T1000 (cell line): ENCODE data around the gene KRTAP5-6.

Source experiments
- DNase-seq: peaks from one replicate; lab custom pipeline; 2025; ENCODE audit warnings: mixed read lengths; lab: John Stamatoyannopoulos, UW

KRTAP5-6 gene

DNA sequence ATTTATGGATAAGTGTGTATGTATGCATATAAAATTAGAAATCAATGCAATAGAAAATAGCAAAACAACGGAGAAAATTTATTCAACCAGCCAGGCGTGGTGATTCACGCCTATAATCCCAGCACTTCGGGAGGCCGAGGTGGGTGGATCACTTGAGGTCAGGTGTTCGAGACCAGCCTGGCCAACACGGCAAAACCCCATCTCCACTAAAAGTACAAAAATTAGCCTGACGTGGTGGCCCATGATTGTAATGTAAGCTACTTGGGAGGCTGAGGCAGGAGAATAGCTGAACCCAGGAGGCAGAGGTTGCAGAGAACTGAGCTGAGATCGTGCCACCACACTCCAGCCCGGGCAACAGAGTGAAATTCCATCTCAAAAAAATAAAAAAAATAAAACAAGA, 5.5 kb downstream of the KRTAP5-6 start:
- DNase-seq, result no peak

DNA sequence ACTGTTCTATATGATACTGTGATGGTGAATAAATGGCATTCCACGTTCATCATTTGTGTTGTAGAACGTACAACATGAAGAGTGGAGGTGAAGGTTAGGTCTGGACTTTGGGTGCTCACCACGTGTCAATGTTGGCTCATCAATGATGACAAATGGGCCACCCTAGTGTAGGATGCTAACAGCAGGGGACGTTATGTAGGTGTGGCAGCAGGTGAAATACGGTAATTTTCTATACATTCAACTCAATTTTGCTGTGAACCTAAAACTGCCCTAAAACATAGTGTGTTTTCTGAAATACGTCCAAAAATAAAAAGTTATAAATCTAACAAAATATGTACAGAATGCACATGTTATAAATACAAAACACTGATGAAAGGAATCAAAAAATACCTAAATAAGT, 6.2 kb downstream of the KRTAP5-6 start:
- no peak for DNase-seq

DNA sequence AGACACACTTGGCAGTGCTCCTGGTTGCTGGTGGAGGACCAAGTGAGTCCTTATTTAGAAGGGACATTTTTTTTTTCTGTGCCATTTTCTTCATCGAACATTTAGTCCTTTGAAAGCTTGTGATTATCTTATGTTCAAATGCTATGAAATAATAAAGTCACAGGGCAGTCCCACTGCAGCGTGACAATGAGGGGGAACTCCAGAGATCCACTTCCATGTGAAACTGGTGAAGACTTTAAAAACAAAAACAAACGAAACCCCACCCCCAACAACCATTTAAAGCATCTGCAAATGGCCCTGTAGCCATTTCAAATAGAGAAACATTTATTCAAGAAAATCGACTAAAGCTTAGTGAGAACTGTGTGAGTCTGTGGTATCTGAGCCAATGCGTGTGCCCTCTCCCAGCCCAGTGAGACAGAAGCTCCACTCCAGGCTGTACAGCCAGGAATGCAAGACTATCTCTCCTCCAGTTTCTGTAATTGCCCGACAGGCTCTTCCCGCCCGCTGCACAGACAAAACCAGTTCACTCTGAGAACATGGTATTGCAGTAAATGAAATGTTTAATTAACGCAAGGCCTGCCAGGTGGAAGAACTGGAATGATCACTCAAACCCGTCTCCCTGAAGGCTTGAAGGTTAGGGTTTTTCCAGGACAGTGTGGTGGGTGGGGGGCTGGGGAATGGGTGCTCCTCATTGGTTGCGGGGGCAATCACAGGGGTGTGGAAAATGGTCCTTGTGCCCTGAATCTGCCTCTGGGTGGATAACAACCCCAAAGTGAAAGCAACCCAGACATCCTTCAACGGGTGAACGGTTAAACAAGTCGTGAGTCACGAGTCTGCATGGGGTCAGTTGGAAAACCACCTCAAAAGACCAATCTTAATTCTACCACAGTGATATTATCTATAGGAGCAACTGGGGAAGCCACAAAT, 8.4 kb downstream of the KRTAP5-6 start:
- no peak for DNase-seq

DNA sequence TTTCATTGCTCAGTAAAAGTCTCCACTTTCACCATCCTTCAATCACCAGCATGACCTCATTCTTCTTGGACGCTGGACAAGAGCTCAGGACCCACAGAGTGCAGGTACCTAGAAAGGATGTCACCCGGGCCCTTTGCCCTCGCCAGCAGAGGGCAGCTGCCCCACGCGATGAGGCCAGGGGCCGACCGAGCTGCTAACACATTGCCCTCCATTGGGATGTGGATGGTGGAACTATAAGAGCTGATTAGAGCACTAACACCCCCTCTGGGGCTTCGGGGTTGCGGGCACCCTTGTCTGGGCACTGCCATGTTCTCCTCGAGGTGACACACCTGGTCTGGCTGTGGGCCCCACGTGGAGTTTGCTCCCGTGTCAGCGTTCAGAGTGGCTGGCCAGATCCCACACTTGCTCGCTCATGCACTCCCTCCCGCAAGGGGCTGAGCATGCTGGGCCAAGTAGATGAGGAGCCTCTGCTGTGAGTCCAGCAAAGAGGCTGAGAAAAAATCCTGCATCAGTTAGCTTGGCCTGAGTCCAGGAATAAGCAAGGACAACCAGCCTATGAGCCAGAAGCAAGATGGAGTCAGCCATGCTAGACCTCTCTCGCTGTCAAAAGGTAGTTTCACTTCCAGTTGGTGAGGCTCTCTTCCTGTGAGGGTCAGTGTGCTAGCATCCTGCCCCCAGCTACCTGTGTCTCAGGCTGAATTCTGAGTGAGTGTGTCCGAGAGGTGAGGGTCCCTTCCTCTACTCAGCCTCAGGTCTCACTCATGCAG, 9.8 kb downstream of the KRTAP5-6 start:
- DNase-seq, result no peak

DNA sequence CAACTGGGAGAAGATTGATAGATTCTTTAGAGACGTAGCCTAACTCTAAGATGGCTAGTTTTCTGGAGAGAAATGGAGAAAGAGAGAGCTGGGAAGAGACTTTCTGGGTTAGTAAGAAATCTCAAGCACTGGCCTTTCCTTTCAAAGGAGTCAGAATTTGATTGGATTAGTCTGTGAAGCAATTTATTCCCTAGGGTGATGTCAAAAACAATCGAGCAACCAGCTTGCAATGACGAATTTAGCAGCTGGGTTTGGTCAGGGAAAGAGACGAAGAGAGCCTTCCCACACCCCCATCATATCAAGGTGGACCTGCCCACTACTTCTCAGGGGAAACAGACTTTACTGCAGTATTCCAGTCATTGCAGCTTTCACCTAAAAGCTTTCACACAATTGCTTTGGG, 10.8 kb downstream of the KRTAP5-6 start:
- no peak for DNase-seq

DNA sequence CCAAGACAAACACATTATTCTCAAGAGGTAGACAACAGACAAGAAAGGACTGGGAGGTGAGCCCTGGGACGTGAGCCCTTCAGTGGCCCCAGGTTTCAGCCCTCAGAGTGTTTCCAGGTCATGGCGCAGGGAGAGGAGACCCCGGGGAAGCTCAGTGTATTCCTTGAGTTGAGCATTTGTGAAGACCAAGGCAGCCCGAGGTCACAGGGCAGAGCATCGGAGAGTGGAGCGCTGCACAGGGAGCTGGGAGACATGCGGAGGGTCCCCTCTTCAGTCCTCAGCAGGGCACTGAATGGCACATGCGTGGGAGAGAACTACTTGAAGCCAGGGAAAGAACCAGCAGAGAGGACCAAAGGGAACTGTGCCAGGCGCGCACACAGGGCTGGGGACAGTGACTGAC, 11.7 kb downstream of the KRTAP5-6 start:
- DNase-seq, result no peak

DNA sequence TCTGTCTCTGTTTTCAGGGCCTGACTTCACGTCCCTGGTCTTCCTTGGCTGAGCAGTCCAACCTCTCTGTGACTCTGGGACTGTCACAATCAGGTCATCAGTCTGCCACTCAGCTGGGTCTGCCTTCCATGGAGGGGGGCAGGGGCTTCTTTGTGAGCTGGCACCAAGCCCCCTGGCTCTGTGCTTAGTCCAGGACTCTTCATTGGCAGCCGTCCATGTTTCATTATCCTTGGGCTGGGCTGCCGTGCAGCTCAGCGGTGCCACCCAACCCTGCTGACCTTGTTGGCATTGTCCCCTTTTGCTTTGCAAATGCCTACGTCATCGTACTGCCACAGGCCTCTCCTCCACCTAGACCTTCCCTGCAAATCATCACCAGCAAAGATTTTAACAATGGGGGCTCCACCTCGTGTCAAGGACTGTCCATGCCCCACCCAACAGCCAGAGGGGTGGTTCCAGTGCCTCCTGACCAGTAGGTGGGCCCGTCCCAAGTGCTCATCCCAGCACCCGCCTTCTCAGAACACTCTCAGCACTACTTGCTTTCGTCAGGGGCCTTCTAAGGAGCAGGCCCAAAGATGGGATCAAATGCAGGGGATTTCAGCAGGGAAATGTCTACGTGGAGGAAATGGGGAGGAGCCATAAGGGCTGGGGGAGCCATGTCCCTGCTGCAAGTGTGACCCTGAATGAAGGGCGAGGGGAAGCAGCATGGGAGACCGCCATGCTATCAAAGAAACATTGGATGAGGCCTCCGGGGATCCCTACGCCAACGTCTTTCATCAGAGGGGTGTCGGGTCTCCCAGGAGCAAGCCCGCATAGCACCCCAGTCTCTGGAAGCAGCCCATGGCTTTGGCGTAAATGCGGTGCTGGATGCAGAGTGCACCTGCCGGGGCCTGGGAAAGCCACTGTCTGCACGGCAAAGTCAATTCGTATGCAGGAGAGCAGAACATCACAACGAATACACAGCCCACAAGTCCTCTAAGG, 18.2 kb downstream of the KRTAP5-6 start:
- no peak for DNase-seq

DNA sequence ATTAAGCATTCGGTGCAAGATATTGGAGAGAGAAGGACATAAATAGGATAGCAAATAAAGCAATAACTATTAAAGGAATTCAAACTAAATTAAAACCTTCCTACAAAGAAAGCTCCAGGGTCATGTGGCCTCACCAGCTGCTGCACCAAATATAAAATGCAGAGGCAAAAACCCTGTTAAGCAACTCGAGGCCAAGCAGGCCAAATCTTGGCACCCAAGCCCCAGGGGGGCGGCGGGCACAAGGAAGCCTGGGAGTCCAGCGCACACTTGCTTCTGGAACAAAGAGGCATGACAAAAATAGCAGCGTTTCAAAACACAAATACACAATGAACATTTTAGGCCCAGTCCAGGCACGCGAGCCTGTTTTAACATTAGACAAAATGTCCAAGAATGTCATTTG, 20.8 kb downstream of the KRTAP5-6 start:
- DNase-seq, result no peak

DNA sequence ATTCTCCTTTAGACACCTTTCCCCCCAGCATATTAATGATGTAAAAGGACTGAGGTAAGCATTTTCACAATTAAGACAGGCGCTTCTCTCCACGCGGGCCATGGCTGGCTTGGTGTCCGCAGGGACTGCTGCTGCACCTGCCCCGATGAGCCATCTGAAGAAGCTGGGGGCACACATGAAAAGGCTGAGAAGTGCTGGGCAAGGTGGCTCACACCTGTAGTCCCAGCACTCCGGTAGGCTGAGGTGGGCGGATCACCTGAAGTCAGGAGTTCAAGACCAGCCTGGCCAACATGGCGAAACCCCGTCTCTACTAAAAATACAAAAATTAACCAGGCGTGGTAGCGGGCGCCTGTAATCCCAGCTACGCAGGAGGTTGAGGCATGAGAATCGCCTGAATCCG, 21.3 kb downstream of the KRTAP5-6 start:
- no peak for DNase-seq

DNA sequence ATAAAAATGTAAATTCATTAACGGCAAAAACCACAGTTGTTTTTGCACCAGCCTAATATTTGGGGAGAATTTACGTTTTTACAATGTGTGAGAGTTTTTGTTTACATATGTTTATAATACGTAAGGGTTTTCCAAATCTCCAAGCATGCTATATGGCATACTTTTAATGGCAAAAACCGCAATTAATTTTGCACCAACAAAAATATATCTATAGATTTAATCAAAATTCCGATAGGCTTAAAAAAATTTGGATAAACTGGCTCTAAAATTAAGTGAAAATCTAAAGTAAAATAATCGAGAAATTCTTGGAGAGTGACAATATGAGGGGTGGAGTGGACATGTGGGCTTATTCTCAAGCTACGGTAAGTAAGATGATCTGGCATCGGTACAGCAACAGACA, 22.8 kb downstream of the KRTAP5-6 start:
- DNase-seq, result no peak

DNA sequence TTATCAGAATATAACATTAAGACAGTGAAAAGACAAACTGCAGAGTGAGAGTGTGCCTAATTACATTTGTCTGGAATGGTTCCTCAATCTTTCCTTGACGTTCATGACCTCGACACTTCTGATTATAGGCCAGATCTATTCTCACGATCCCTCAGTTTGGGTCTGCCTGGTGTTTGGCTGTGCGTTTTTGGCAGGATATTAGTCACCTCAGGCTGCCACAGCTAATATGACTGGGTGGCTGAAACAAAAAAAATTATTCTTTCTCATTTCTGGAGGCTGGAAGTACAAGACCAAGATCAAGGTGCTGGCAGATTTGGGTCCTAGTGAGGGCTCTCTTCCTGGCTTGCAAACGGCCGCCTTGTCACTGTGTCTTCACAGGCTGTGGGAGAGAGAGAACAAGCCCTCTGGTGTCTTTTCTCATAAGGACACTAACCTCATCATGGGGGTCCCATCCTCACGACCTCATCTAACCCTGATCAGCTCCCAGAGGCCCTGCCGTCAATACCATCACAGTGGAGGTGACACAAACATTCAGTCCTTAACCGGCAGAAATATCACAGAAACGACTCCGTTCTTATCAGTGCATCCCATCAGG, 30.2 kb downstream of the KRTAP5-6 start:
- DNase-seq, result no peak

DNA sequence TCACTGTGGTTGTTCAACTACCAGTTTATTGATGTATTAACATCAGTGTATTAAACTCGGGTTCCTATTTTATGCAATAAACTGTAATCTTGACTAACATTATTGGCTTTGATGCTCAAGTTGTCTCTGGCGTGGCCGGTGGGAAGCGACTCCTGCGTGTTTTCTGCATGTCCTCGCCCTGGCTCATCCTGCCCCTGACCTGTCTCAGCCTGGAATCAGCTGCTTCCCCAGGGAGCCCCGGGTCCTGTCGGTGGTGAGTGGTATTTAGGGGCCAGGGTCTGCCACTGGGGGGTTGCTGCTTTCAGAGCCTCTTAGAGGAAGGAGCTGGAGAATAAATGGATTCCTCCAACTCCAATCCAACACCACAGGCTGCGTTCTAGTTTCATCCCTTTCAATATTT, 30.9 kb downstream of the KRTAP5-6 start:
- DNase-seq, result no peak

DNA sequence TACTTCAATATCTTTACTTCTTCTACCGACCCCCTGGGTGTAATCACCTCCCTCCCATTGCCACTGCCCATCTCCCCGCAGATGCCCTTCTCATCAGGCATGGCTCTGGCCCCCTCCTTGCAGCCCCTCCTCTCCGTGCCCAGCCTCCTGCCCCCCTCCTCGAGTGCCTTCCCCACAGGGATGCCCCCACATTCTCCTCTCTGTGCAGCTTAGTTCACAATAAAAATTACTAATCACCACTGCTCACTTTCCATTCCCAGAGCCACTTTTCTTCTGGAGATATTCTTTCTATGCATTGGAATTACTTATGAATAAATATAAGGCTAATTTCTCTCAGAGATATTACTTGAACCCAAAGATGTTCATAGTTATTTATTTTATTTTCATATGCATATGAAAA, 31.3 kb downstream of the KRTAP5-6 start:
- no peak for DNase-seq

DNA sequence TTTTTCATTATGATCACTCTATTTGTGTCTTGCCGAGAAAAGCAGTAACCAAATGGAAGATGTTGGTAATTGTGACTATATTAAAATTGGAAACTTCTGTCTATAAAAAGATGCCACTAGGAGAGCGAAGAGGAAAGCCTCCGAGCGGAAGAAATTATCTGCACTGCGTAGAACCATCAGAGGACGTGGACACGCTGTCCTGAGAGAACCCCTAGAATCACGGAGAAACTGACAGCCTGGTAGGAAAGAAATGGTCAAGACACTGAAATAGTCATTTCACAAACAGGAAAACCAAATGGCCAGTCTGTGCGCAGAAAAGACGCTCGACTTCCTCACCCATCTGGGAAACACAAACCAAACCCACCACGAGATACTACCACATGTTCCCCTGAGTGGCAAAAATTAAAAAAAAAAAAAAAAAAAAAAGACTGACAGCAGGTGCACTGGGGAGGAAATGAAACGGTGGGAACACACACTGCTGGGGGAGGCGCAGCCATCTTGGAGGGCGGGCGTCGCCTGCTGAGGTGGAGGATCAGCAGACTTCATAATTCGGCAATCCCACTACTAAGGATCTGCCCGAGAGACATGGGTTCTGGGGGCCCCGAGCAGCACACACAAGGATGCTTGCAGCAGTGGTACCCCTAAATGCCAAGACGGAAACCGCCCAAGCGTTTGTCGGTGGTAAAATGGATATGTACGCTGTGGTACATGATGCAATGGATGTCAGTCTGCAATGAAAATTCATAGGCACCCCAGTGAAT, 32.1 kb downstream of the KRTAP5-6 start:
- DNase-seq, result no peak

DNA sequence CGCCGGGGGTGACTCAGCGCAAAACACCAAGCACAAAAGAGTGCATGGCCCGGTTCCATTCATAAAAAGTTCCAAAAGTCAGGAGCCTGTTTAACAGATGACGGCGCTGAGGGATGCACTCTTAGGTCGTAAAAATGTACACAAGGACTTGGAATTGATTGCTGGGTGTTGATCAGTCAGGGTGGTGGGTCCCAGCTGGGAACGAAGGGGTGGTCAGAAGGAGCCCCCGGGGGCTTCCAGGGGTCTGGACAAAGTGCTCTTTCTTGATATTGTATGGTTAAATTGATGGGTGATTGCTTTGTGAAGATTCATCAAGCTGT, 32.7 kb downstream of the KRTAP5-6 start:
- no peak for DNase-seq

DNA sequence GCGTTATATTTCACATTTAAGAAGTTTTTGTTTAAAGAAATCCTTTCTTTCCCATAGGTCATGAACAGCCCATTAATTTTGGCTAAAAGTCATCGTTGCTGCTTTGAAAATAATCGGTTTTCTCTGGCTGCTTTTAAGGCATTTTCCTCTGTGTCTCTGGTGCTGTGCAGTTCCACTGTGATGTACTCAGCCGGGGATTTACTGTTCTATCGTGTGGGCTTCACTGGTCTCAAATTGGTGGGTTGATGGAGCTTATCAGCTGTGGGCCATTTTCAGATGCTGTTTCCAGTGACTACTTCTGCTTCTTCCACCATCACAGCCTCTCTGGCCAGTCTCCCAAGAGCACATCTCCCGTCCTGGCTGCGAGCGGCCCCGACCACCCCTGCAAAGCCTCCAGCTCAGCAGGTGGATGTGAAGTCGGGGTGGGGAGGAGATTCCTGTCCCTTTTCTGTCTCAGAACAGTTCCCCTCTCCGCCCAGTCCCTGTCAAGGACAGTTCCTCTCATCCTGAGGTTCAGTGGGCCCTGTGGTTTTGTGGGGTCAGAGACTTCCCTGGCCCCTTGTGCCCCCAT, 33.1 kb downstream of the KRTAP5-6 start:
- no peak for DNase-seq

DNA sequence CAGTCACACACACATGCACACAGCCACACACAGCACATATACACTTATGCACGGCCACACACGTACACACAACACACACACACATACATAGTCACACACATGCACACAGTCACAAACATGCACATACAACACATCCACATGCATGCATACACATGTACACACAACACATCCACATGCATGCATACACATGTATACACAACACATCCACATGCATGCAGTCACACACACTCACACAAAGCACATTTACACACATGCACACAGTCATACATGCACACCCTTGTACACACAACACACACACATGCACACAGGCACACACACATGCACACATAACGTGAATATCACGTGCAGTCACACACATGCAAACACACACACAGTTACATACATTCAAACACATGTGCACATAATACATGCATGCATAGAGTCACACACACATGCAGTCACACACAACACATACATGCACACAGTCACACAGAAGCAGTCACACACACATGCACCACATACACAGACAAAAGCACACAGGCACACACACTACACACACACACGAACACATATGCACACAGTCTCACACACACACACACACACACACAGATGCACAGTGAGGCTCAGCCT, 34.6 kb downstream of the KRTAP5-6 start:
- no peak for DNase-seq

DNA sequence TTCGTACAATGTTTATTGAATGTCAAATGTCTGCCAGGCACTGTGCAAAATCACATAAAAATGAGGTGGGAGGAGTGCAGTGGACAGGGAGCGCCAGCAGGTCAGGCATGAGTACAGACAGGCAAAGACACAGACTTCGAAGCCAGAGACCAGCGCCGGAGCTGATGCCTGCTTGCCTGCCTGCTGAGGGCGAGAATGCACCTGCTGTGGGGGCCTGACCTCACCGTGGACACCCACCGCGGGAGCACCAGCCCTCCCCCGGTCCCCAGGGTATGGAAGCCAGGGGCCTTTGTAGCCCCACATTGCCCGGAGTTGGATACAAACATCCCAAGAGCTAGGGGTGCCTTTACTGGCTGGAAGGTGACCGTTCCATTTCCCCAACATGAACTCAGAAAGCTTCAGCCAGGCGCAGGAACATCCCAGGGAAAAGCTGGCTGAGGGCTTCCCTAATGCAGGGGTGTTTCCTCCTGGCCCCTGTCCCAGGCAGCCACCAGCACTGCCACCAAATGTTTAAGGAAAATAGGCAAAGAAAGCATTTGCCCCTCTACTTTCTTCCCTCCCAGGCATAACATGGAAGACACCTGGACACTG, 35.5 kb downstream of the KRTAP5-6 start:
- no peak for DNase-seq

DNA sequence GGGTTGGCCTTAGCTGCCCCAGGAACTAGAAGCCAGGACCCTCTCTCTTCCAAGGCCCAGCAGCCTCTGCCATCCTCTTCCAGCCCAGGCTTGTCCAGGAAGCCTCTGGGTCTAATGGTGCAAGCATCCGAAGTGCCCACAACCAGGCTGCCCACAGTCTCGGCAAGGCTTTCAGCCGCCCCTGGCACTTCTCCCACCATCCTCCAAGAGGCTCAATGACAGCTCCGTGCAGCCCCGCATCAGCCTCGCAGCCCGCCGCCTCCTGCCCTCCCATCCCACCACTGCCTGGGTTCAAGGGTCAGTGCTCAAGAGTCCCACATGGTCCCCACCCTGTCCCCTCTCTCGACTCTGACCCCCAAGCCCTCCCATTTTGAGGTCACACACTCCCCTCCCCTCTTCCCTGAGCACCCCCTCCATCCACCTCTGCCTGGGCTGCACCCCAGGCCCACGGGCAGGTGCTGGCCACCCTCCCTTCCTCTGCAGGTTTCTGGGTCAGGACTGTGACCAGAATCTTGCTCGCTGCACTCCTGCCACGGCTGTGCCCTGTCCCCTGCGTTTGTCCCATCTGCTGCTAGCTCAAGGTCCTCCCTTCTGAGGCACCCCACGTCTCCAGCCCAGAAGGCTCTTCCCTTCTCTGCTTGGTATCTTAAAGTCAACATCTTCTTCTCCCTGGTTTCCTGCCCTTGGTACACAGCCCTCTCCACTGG, 36.2 kb downstream of the KRTAP5-6 start:
- no peak for DNase-seq
